Adrenal gland (tissue), 12 donors: ENCODE results near the gene BICD1. TPM values are rescaled to one million over a fixed set of nuclear protein-coding genes. Genes with fewer than 3 reads are reported as not detected.

Experiments
- DNase-seq, 7 donors: peaks; one replicate each; pipeline ENCODE4 v3.0.0-alpha.2; 2019 to 2020
- H3K27ac ChIP-seq, 5 donors: fragments of 200-600 bp; sonication (generic) in 4 of 5; 1 replicate in 3 of 5; 2 replicates in 2 of 5; pipeline versions ENCODE4 v1.5.1 to v1.8.0; 2016 to 2020; ENCODE audit warnings: mild to moderate bottlenecking in 1 of 5
- H3K27me3 ChIP-seq: fragments of 200-600 bp; 2 replicates; pipeline ENCODE4 v1.8.0; 2021
- H3K36me3 ChIP-seq, 2 donors: fragments of 200-600 bp; replicated peaks in 1 of 2; 1 replicate in 1 of 2; 2 replicates in 1 of 2; pipeline versions ENCODE4 v1.5.1 to v1.8.0; 2018 to 2022
- H3K4me1 ChIP-seq, 2 donors: fragments of 200-600 bp; replicated peaks in 1 of 2; 1 replicate in 1 of 2; 2 replicates in 1 of 2; pipeline versions ENCODE4 v1.5.1 to v1.8.0; 2018 to 2021
- H3K4me3 ChIP-seq, 4 donors: fragments of 200-600 bp; sonication (generic) in 3 of 4; one replicate each; pipeline ENCODE4 v1.5.1; 2016 to 2018
- H3K9me3 ChIP-seq, 3 donors: fragments of 200-600 bp; sonication (generic) in 1 of 3; replicated peaks in 1 of 3; 1 replicate in 2 of 3; 2 replicates in 1 of 3; pipeline versions ENCODE4 v1.5.1 to v1.8.0; 2016 to 2021
- POLR2A ChIP-seq, 2 donors: fragments of 450-650 bp; IDR thresholded peaks; one replicate each; pipeline ENCODE4 v1.6.1; 2017; ENCODE audit warnings: antibody characterized with exemption in 2 of 2, mild to moderate bottlenecking in 2 of 2, moderate library complexity in 1 of 2
- WGBS, 4 donors: extraction: QIAGEN DNeasy Blood & Tissue Kit in 2 of 4; methylation state at CpG; one replicate each; pipeline versions ENCODE4 v1.1.5 to v1.1.7; 2013 to 2017; 5-methylcytosine and 5-hydroxymethylcytosine counted together
- intact Hi-C, 2 donors: fragments of 100-400 bp; cut with DNase I; formaldehyde crosslinking; loops; one replicate each; pipeline versions ENCODE4 v1.14.1 to v1.15.0; 2022 to 2023
- polyA plus RNA-seq, 3 donors: library from polyadenylated mRNA; stranded (reverse); fragments of 200-250 nt in 2 of 3; fragments of 350-450 nt in 1 of 3; fragmentation: Illumina TruSeq in 1 of 3; extraction: RNeasy Lipid Tissue Mini Kit (QIAGEN cat#74804) in 1 of 3; gene quantifications; one replicate each; pipeline ENCODE4 v1.2.3, GENCODE V29; 2013 to 2014
- total RNA-seq, 9 donors: library from RNA; depleted of rRNA in 4 of 9; stranded (reverse); fragments of >200 nt in 4 of 9; fragments of 120-200 nt in 1 of 9; fragmentation: NEBNext Ultra II Directional in 1 of 9; extraction: Animal tissue kit (Norgen Biotek cat#: 25700) in 1 of 9; gene quantifications; one replicate each; pipeline versions ENCODE4 v1.1.0 to v1.2.4, GENCODE V29; 2013 to 2023
- TF ChIP-seq, protein P1 (sequence below), 6 experiments: fragments of 450-650 bp in 4 of 6; fragments of 200-600 bp in 2 of 6; sonication (generic) in 1 of 6; IDR thresholded peaks; 1 replicate in 5 of 6; 2 replicates in 1 of 6; pipeline versions ENCODE4 v1.5.1 to v1.8.0; 2016 to 2021; ENCODE audit warnings: antibody characterized with exemption in 6 of 6, mild to moderate bottlenecking in 2 of 6, moderate library complexity in 1 of 6
- donor health status: healthy with polysubstance abuse.
- donor health status: Bipolar disorder and iron deficiency.
- donor health status: DM: yes; HTN: yes; CAD: no.
- donor health status: DM: no; HTN: no; CAD: no.
- donor health status: DM: no; HTN: no; CAD: no.
- donor health status: DM: yes; HTN: yes; CAD: no.

Gene BICD1
- total and polyA plus RNA-seq, 12 donors = 2.9 to 18.2 (median 9.4) TPM

- DNase-seq = no peak
- intact Hi-C loops = no loop called here
- Histone ChIP-seq H3K4me3 (no peak overlapping the region), H3K4me1 (no peaks in the 10 kb centered on the region), H3K27ac (no peak overlapping the region), H3K9me3 (peaks cover 0 to 4% (median 0%) of the 10 kb centered on the region in 3 donors), H3K36me3 (no peaks in the 10 kb centered on the region), H3K27me3 (no peaks in the 10 kb centered on the region)
- 80 to 87% (median 85%) methylated on average over 3 of the region's 3 CpGs for WGBS, 4 donors
- TF ChIP-seq, protein P1, sequence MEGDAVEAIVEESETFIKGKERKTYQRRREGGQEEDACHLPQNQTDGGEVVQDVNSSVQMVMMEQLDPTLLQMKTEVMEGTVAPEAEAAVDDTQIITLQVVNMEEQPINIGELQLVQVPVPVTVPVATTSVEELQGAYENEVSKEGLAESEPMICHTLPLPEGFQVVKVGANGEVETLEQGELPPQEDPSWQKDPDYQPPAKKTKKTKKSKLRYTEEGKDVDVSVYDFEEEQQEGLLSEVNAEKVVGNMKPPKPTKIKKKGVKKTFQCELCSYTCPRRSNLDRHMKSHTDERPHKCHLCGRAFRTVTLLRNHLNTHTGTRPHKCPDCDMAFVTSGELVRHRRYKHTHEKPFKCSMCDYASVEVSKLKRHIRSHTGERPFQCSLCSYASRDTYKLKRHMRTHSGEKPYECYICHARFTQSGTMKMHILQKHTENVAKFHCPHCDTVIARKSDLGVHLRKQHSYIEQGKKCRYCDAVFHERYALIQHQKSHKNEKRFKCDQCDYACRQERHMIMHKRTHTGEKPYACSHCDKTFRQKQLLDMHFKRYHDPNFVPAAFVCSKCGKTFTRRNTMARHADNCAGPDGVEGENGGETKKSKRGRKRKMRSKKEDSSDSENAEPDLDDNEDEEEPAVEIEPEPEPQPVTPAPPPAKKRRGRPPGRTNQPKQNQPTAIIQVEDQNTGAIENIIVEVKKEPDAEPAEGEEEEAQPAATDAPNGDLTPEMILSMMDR (IDR thresholded peaks at IDR 0.05) = no peak
These were observed 146.6 kb downstream of the BICD1 start for GRCh38 chr12:32253154-32253790.

- WGBS, 4 donors = 93 to 96% (median 95%) methylated on average over 6 of the region's 6 CpGs
- peaks cover 0 to 4% (median 0%) of the 10 kb centered on the region in 3 donors for H3K9me3 ChIP-seq
- intact Hi-C loops = no loop called here
- H3K4me1 ChIP-seq = no peaks in the 10 kb centered on the region
- TF ChIP-seq POLR2A (IDR thresholded peaks at IDR 0.05) = no peak
- TF ChIP-seq, protein P1 (IDR thresholded peaks at IDR 0.05) = no peak
- no peak overlapping the region for H3K4me3 ChIP-seq
- no peaks in the 10 kb centered on the region for H3K27me3 ChIP-seq
- H3K36me3 ChIP-seq = no peaks in the 10 kb centered on the region
- H3K27ac ChIP-seq = no peak overlapping the region
- no peak for DNase-seq
These were observed 147.8 kb downstream of the BICD1 start for GRCh38 chr12:32254260-32254956.

DNA sequence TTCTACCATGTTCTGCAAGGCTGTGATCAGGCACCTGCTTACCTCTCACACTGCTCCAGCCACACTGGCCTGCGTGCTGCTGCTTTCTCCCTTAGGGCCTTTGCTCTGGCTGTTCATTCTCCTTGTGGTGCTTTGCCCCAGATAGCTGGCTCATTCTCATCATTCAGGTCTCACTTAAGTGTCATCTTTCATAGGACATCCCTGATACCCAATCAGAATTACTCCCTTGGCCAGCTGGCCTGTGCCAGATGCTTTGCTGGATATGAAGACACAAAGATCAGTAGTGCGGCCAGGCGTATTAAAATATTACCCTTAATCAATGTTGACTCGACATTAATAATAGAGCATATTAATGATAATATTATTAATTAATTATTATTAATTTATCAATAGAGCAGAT, 148.9 kb downstream of the BICD1 start:
- H3K4me1 ChIP-seq = no peaks in the 10 kb centered on the region
- no peaks in the 10 kb centered on the region for H3K27me3 ChIP-seq
- intact Hi-C loops = no loop called here
- H3K27ac ChIP-seq = no peak overlapping the region
- H3K4me3 ChIP-seq = no peak overlapping the region
- H3K9me3 ChIP-seq = peaks cover 0 to 4% (median 0%) of the 10 kb centered on the region in 3 donors
- 91 to 94% (median 92%) methylated on average over 4 of the region's 4 CpGs for WGBS, 4 donors
- no peak for TF ChIP-seq POLR2A (IDR thresholded peaks at IDR 0.05)
- TF ChIP-seq, protein P1 (IDR thresholded peaks at IDR 0.05) = no peak
- no peaks in the 10 kb centered on the region for H3K36me3 ChIP-seq
- DNase-seq = no peak

GRCh38 chr12:32257695-32258496, 151.2 kb downstream of the BICD1 start:
- no peak for TF ChIP-seq POLR2A (IDR thresholded peaks at IDR 0.05)
- TF ChIP-seq, protein P1 (IDR thresholded peaks at IDR 0.05) = no peak
- Histone ChIP-seq H3K4me3 (no peak overlapping the region), H3K9me3 (peaks cover 0 to 4% (median 0%) of the 10 kb centered on the region in 3 donors), H3K36me3 (no peaks in the 10 kb centered on the region), H3K27me3 (no peaks in the 10 kb centered on the region), H3K4me1 (no peaks in the 10 kb centered on the region), H3K27ac (no peak overlapping the region)
- WGBS, 4 donors = 88 to 98% (median 94%) methylated on average over 7 of the region's 7 CpGs
- intact Hi-C loops = no loop called here
- no peak for DNase-seq
